Brain pericyte (primary cell): ENCODE data around the gene ADCY2.

Source experiments
- DNase-seq: peaks from one replicate; pipeline ENCODE4 v3.0.0-alpha.2; 2012; ENCODE audit warnings: low read depth, low spot score

Gene ADCY2

DNA sequence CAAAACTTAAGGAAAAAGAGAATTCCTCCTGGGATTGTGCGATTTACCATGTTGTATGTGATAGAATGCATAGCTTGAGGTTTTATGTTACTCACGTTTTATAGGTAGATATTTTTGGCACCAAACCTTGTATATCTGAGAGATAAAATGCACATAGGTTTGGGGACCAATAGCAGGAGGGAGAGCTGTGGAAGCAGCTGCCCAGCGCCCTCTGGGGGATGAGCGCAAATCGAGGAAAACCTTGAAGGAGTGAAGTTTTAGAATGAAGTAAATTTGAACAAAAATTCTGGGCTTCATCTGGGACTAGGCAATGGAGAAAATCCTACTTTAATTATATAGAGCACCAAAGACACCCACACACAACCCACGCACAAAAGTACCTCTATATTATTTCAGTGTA, 197.0 kb downstream of the ADCY2 start:
- DNase-seq: no peak

GRCh38 chr5:7597059-7597642, 201.2 kb downstream of the ADCY2 start:
- DNase-seq: no peak

DNA sequence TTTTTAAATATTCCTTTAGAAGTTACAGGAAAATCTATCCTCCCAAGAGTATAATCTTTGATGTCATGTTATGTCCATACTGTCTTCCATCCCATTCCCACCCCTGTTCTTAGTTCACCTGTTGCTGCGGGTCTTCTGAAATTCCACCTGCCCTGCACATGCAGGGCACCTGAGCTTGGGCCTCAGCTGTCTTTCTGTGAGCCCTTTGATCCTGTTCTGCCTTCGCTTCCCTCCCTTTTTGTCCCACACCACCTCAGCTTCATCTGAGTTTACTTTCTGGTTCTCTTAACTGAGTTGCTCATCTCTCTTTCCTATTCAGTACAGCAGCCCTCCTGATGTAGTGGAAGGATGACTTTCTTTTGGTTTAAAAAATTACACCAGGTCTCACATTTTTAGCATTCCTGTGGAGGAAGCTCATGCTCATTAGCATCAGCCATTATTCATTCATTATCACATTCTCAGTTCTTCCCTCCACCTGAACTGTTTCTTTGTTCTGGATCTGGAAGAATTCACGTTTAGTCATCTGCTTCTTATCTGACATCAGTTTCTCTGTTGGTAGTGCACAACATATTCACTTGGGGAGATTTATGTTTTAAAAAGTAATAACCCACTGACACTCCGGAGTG, 211.0 kb downstream of the ADCY2 start:
- no peak for DNase-seq

DNA sequence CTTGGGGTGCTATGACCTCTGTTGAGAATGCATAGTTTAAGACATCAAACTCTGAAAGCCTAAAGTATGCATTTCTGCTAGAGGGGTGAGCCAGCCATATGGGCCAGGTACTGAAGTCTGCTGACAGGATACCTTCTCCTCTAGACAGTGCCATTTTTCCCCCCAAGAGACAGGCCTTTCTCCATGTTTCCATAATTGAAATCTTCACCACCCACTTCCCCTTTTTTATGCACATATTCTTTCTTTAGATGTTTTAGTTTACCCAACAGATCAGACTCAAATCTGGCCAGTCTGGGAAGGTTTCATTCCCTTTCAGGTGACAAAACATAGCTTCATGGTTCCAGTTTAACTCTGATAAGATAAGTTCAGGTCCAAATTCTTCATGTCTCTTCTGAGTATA, 212.8 kb downstream of the ADCY2 start:
- no peak for DNase-seq

DNA sequence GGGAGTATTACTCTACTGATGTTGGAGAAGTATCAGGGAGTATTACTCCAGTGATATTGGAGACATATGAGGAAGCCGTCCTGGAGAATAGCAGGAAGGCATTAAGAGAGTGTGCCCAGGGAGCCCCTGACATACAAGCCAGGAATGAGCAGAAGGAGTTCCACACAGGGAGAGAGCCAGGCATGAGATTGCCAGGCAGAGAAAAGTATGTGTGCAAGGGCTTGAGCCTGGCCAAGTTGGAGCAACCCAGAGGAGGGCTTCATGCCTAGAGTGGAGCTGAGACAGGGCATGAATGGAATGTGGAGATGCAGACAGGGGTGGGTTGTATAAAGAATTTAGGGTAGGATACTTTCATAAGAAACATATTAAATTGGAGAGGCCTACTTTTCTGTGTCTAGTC, 213.8 kb downstream of the ADCY2 start:
- DNase-seq: no peak

GRCh38 chr5:7610531-7611177, 214.7 kb downstream of the ADCY2 start:
- DNase-seq: no peak

GRCh38 chr5:7611518-7611917, 215.6 kb downstream of the ADCY2 start:
- DNase-seq: no peak

- no peak for DNase-seq
Observed at GRCh38 chr5:7615566-7616061, 219.7 kb downstream of the ADCY2 start.

DNA sequence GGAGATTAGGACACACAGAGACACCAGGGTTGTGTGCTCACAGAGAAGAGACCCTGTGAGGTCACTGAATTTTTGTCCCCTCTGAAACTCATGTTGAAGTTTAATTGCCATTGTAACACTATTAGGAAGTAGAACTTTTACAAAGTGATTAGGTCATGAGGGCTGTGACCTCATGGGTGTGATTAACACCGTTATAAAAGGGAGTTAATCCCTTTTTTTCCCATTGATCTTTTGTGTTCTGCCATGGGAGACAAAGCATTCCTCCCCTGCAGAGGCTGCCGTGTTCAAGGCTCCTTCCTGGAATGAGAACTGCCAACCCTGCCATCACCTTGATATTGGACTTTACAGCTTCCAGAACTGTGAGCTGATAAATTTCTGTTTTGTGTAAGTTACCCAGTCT, 221.0 kb downstream of the ADCY2 start:
- DNase-seq: no peak

DNA sequence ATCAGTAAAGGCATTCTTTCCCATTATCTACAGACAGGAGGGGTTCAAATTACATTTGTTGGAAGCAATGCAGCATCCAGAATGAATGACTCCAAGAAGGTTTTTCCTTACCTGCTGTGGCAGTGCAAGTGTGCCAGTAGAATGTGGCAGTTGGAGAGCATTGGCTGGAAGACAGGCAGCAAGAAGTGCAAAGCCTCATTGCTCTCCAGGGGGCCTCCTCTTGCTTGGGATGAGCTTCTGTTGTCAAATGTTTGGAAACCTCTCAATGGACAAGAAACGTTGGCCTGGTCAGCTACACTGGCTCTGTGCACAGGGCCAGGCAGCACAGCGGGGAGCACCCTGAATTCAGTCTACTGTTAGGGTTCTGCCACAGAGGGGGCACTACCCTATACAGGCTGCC, 226.6 kb downstream of the ADCY2 start:
- no peak for DNase-seq

DNA sequence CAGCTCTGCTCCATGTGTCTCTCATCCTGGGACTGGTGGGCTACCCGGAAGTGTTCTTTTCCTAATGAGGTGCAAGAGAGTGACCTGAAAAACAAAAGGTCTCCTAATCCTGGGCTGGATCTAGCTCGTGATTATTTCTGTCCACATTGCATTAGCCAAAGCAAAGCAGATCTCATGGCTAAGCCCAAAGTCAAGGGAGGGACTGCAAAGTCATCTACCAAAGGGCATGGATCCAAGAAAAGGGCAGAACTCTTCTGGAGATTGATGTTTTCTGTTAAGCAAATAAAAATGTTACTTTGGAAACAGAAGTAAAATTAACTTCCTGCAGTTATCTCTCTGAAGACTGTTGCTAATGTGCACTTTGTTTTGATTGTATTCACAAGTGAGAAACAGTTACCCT, 229.8 kb downstream of the ADCY2 start:
- no peak for DNase-seq

DNA sequence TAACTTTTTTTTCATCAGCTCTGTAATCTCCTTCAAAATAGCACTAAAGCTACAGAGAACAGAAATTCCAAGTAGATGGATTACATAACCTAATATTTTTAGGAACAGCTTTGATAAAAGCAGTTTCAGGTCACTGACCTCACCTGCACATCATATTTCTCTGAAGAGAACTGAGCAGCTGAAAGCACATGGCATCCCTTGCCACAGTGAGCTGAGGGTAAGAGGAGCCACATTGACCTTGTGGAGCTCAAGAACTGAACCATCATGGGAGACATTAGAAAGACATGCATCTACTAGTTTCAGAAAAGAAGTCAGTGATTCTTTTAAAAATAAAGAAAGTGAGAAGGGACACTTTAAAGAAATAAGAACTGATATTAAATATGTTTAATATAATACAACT, 232.3 kb downstream of the ADCY2 start:
- DNase-seq: no peak

DNA sequence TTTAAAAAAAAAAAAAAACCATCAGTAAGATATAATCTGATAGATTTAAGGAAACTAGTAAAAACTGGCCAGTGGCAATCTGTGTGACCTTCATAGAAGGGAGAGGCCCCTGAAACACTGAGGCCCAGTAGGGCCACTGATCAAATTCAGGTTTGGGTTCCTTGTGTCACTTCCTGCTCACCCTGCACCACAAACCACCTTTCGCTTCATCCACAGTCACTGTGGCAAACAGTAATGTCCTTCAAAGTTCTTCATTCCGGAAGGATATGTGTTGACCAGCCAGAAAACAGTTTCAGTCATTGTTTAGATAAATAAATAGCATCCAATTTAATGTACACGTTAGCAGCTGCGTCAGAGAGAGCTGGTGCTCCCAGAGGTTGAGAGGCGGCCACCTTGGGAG, 232.9 kb downstream of the ADCY2 start:
- DNase-seq: no peak

- no peak for DNase-seq
Observed at GRCh38 chr5:7629561-7629960, 233.6 kb downstream of the ADCY2 start.

- no peak for DNase-seq
Observed at GRCh38 chr5:7634837-7635236, 238.9 kb downstream of the ADCY2 start.

- DNase-seq: peak; percentile 11
Observed at GRCh38 chr5:7638456-7638855, 242.5 kb downstream of the ADCY2 start.

GRCh38 chr5:7642029-7642428, 246.1 kb downstream of the ADCY2 start:
- DNase-seq: no peak

DNA sequence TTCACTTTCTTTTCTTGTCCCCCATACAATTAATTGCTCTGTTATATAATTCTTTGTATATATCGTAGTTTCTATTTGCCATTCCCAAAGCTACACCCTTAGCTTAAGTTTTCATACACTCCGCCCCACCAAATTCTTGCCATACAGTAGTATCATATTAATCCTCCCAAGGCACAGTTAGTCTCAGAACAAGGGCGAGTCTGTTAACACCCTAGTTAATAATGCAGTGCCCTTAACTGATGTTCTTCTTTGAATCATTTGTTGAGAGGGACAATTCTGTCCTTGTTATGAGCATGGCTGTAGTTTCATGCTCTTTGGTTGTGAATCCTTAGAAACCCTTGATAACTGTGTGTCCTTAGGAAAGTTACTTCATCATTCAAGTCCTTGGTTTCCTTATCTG, 248.8 kb downstream of the ADCY2 start:
- no peak for DNase-seq

DNA sequence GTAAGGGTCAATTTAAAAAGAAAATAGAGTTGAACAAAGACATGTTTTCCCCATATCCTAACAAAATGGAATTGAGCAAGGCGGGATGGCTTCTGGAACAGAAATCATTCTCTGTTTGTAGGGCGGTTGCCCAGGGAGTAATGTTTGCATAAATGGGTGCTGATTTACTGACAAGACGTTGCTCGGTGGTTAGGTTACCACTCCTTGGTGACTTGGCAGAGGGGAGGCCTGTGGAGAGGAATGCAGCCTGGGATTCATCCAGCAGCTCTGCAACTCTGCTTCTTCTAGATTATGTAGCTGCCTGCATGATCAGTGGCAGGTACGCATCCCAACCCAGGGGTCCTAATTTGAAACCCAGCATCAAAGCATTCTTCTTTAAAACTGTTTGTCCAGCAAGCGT, 254.8 kb downstream of the ADCY2 start:
- DNase-seq: no peak

GRCh38 chr5:7653046-7653445, 257.1 kb downstream of the ADCY2 start:
- DNase-seq: no peak

- no peak for DNase-seq
Observed at GRCh38 chr5:7657153-7657552, 261.2 kb downstream of the ADCY2 start.

- no peak for DNase-seq
Observed at GRCh38 chr5:7659420-7659819, 263.5 kb downstream of the ADCY2 start.

DNA sequence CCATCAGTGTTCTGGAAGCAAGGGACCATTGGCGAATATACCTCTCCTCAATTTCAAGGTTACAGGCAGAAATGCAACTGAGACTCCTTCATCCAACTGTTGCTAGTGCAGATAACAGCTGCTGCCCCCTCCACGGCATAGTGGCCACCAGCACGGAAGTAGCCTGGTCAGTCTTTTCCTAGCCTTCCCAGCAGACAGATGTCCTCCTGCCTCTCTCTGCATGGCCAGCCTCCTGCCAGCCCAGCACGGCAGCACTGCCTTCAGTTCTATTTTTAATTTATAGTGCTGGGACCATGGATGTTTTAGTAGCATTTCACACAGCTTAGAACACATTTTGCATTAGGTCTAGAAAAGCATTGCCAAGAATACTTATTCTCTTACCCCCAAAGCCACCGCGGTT, 266.4 kb downstream of the ADCY2 start:
- no peak for DNase-seq
